Measurements from ENCODE around the gene KCNQ1. TPM values are rescaled to one million over a fixed set of nuclear protein-coding genes. Genes with fewer than 3 reads are reported as not detected.
"Not testable (repeated sequence)": the region's sequence is repeated elsewhere in the genome, so short reads cannot be mapped to it uniquely, and the experiment has no call there.

KCNQ1 gene
- polyA plus RNA-seq, 4 donors, result 2.3 to 13.0 (median 10.0) TPM

DNA sequence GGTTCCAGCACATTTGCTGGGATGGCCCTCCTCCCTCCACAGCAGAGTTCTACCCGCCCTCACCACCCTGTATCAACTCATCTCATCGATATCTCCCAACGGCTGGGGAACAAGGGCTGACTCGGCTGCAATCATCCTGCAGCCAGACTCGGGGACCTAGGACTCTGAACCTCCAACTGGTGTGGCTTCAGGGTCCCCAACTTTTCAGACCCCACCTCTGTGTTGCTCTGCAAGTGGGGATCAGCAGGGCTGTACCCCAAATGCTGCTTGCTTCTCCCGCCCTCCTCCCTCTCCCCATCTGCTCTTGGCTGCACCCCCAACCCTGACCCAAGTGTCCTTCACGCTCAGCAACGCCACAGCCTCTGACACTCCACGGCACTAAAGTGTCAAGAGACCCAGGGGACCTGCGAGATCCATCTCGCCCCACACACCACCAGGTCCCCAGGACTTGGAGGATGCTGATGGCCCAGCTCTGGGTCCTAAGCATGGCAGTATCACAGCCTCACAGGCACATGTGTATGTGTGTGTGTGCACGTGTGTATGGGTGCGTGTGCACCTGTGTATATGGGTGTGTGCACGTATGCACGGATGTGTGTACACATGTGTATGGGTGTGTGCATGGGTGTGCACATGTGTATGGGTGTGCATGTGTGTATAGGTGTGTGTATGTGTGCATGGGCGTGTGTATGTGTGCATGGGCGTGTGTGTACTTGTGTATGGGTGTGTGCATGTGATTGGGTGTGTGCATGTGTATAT lies 26.4 kb downstream of the KCNQ1 start:
- DNase-seq (ENCODE audit: low read depth in 4 of 4, low spot score in 3 of 4), result no peak

DNA sequence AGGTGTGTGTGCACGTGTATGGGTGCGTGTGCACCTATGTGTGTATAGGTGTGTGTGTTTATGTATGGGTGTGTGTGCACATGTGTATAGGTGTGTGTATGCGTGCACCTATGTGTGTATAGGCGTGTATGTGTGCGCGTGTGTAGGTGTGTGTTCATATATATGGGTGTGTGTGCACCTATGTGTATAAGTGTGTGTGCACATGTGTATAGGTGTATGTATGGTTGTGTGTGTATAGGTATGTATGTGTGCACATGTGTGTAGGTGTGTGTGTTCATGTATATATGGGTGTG lies 26.9 kb downstream of the KCNQ1 start:
- no peak for DNase-seq (ENCODE audit: low read depth in 4 of 4, low spot score in 3 of 4)

- no peak for DNase-seq (ENCODE audit: low read depth in 4 of 4, low spot score in 3 of 4)
Observed at GRCh38 chr11:2472428-2473186, 27.8 kb downstream of the KCNQ1 start.

DNA sequence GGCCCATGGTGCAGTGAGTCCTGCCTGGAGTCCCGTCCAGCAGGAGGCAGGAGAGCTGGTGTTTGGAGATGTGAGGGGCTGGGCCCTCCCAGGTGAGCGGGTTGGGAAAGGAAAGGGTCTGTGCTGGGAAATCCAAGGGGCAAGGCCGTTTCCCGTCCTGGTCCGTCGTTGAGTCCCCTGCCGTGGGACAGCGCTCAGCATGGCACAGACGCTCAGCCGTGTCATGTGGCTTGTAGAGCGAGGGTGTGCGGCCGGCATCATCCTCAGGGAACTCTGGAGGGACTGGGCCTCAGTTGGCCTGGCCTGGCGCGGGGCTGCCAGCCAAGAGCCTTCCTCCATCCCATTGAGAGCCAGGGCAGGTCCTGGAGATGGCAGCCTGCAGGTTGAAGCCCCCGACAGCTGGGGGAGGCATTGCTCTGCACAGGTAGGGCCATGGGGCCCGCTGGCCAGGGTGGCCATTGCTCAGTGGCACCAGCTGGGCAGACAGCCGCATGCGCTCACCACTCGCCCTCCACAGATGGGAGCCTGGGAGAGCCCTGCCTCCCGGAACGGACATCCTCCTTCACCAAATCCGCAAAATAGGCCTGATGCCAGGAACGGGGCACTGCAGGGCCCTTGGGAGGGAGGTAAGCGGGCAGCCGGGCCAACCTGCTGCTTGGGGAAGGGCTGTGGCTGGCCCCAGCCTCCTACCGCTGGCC lies 28.7 kb downstream of the KCNQ1 start:
- DNase-seq (ENCODE audit: low read depth in 4 of 4, low spot score in 3 of 4), result no peak

- no peak for DNase-seq (ENCODE audit: low read depth in 4 of 4, low spot score in 3 of 4)
Observed at GRCh38 chr11:2474059-2474901, 29.5 kb downstream of the KCNQ1 start.

- no peak for DNase-seq (ENCODE audit: low read depth in 4 of 4, low spot score in 3 of 4)
Observed at GRCh38 chr11:2475136-2475918, 30.5 kb downstream of the KCNQ1 start.

GRCh38 chr11:2477254-2477653 lies 32.4 kb downstream of the KCNQ1 start:
- DNase-seq (ENCODE audit: low read depth in 4 of 4, low spot score in 3 of 4), result no peak

GRCh38 chr11:2477936-2478335 lies 33.1 kb downstream of the KCNQ1 start:
- no peak for DNase-seq (ENCODE audit: low read depth in 4 of 4, low spot score in 3 of 4)

DNA sequence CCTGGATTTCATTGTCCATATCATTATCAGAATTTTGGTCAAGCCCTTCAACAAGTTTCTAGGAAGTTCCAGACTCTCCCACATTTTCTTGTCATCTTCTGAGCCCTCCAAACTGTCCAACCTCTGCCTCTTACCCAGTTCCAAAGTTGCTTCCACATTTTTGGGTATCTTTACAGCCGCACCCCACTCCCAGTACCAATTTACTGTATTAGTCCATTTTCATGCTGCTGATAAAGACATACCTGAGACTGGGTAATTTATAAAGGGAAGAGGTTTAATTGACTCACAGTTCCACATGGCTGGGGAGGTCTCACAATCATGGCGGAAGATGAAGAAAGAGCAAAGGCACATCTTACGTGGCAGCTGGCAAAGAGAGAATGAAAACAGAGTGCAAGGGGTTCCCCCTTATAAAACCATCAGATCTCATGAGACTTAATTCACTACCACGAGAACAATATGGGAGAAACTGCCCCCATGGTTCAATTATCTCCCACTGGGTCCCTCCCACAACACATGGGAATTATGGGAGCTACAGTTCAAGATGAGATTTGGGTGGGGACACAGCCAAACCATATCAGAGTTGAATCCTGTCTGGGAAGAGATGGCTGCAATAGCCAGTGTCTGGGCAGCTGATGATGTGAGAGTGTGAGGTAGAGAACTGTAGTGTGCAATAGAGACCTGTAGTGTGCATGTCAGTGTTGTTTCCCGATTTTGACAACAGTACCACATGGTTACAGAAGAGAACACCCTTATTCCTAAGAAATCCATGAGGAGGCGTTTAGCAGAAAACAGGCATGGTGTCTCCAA lies 35.5 kb downstream of the KCNQ1 start:
- DNase-seq (ENCODE audit: low read depth in 4 of 4, low spot score in 3 of 4), result not testable (repeated sequence)

- DNase-seq (ENCODE audit: low read depth in 4 of 4, low spot score in 3 of 4), result no peak
Observed at GRCh38 chr11:2480874-2481220, 36.0 kb downstream of the KCNQ1 start.

DNA sequence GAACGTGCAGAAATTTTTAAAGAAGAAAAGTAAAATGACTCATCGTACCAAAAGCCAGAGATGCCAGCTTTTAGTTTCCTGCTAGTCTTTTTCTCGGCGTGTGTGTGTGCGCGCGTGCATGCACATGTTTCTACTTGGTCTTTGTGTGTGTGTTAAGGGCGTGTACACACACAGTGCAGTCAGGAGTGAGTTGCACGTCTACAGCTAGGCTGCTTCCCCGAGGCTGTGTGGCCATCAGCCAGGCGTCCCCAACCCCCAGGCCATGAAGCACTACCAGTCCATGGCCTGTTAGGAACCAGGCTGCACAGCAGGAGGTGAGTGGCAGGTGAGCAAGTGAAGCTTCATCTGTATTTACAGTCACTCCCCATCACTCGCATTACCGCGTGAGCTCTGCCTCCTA lies 36.4 kb downstream of the KCNQ1 start:
- no peak for DNase-seq (ENCODE audit: low read depth in 4 of 4, low spot score in 3 of 4)

GRCh38 chr11:2482204-2482603 lies 37.4 kb downstream of the KCNQ1 start:
- no peak for DNase-seq (ENCODE audit: low read depth in 4 of 4, low spot score in 3 of 4)

DNA sequence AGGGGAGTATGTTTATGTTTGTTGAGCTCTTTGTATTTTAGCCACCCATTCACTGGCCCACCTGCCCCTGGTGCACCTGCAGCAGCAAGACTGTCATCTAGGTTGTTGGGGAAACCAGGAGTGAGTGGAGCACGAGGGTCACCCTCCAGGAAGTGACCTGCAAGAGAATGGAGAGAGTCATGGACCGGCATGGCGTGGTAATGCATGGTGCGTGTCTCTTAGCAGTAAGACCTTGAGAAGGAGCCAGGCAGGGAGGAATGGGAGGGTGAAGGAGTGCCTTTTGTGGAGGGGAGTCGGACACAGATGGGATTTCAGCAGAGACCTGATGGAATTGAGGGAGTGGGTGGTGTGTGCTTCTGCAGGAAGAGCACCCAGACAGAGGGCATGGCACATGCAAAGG lies 37.9 kb downstream of the KCNQ1 start:
- no peak for DNase-seq (ENCODE audit: low read depth in 4 of 4, low spot score in 3 of 4)

GRCh38 chr11:2483426-2483825 lies 38.6 kb downstream of the KCNQ1 start:
- DNase-seq (ENCODE audit: low read depth in 4 of 4, low spot score in 3 of 4), result no peak

DNA sequence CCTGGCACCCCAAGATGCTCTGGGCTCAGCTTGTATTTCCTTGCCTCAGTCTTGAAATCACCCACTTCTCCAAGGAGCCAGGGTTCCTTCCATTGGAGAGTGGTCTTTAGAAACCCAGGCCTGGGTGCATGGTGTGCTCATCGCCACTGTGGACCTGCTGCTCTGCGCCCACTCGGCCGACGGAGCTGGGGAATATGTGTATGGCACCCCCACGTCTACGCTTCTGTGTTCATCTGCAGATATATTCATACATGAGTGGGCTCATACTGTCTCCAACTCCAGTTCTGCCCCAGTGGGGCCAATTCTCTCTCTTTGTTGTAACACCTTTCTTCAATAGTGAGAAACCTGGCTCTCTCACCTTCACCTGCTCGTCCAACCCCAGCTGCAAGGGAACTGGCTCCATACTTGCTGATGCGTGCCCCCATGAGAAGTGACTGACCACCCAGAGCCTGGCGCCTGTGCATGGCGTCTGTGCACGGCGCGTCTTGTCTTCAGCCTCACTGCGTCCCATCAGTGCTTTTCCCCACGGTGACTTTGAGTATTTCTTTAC lies 39.8 kb downstream of the KCNQ1 start:
- no peak for DNase-seq (ENCODE audit: low read depth in 4 of 4, low spot score in 3 of 4)

DNA sequence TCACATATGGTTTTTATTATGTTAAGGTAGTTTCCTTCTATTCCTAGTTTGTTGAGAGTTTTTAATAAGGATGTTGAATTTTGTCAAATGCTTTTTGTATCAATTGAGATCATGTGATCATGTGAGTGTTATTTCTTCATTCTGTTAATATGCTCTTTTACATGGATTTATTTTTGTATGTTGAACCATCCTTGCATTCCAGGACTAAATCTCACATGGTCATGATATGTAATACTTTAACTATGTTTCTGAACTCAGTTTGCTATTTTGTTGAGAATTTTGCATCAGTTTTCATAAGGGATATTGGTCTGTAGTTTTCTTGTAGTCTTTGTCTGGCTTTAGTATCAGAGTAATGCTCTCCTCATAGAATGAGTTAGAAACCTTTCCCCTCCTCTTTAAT lies 43.2 kb downstream of the KCNQ1 start:
- no peak for DNase-seq (ENCODE audit: low read depth in 4 of 4, low spot score in 3 of 4)

DNA sequence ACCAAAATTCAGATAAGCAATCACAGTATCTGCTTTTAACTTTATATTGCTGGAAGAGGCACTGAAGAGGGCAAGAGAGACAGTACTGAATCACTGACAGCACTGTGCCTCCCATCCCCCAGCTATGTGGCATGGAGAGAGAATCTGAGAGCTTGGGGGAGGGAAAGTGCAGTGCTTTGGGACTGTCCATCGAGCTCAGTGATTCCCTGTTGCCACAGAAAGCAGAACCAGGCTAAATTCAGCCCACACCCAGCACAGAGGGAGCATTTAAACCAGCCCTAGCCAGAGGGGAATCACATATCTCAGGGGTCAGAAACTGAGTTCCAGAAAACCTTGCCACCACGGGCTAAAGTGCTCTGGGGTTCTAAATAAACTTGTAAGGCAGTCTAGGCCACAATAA lies 44.3 kb downstream of the KCNQ1 start:
- no peak for DNase-seq (ENCODE audit: low read depth in 4 of 4, low spot score in 3 of 4)

DNA sequence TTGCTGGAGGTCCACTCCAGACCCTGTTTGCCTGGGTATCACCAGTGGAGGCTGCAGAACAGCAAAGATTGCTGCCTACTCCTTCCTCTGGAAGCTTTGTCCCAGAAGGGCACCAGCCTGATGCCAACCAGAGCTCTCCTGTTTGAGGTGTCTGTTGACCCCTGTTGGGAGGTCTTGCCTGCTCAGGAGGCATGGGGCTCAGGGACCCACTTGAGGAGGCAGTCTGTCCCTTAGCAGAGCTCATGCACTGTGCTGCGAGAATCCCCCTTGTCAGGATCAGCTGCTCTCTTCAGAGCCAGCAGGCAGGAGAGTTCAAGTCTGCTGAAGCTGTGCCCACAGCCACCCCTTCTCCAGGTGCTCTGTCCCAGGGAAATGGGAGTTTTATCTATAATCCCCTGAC lies 53.1 kb downstream of the KCNQ1 start:
- not testable (repeated sequence) for DNase-seq (ENCODE audit: low read depth in 4 of 4, low spot score in 3 of 4)

DNA sequence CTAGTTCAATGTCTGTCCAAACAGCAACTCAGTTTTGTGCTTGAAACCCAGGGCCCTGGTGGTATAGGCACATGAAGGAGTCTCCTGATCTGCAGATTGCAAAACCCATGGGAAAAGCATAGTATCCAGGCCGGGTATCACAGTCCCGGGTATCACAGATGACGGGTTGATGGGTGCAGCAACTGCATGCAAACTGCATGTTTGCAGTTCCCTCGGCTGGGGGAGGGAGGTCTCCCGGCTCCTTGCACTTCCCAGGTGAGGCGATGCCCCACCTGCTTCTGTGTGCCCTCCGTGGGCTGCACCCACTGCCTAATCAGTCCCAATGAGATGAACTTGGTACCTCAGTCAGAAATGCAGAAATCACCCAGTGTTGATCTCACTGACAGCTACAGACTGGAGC lies 53.9 kb downstream of the KCNQ1 start:
- DNase-seq (ENCODE audit: low read depth in 4 of 4, low spot score in 3 of 4), result no peak
